SU-DHL-6 (cell line): ENCODE data around the gene SNTG2.

Experiments
- EZH2phosphoT487 ChIP-seq: fragments of 200-600 bp; sonication (generic), shearing (Covaris generic); conservative IDR thresholded peaks from 2 replicates; pipeline ENCODE4 v1.6.1; 2018; ENCODE audit warnings: mild to moderate bottlenecking, antibody characterized with exemption, low read length, moderate library complexity, mixed read lengths
- TF ChIP-seq, protein P1 (sequence below): fragments of 200-600 bp; sonication (generic); IDR thresholded peaks from one replicate; pipeline ENCODE4 v1.5.1; 2017; ENCODE audit warnings: antibody characterized with exemption, mild to moderate bottlenecking, low read length, moderate library complexity; ENCODE audit not compliant: insufficient read depth, poor library complexity, severe bottlenecking

DNA sequence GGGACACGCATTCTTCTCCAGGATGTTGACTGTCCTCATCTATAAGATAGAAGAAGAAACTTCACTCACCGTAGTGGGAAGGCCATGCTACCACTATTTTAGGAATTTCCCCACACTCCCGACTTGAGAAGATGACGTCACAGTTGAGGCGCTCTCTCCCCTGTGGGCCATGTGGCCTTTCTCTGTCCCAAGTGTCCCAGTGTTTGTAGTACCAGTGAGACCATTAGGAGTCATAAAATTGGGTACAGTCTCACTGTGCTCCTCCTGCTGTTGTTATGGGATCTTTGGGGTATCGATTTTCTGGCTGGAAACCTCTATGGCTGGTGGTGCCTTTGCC, 7.2 kb upstream of the SNTG2 start:
- TF ChIP-seq, protein P1, sequence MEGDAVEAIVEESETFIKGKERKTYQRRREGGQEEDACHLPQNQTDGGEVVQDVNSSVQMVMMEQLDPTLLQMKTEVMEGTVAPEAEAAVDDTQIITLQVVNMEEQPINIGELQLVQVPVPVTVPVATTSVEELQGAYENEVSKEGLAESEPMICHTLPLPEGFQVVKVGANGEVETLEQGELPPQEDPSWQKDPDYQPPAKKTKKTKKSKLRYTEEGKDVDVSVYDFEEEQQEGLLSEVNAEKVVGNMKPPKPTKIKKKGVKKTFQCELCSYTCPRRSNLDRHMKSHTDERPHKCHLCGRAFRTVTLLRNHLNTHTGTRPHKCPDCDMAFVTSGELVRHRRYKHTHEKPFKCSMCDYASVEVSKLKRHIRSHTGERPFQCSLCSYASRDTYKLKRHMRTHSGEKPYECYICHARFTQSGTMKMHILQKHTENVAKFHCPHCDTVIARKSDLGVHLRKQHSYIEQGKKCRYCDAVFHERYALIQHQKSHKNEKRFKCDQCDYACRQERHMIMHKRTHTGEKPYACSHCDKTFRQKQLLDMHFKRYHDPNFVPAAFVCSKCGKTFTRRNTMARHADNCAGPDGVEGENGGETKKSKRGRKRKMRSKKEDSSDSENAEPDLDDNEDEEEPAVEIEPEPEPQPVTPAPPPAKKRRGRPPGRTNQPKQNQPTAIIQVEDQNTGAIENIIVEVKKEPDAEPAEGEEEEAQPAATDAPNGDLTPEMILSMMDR: no peak
- TF ChIP-seq EZH2phosphoT487: no peak
